ENCODE data around the gene NBPF12.
"Not testable (repeated sequence)": the region's sequence is repeated elsewhere in the genome, so short reads cannot be mapped to it uniquely, and the experiment has no call there.

Gene NBPF12

DNA sequence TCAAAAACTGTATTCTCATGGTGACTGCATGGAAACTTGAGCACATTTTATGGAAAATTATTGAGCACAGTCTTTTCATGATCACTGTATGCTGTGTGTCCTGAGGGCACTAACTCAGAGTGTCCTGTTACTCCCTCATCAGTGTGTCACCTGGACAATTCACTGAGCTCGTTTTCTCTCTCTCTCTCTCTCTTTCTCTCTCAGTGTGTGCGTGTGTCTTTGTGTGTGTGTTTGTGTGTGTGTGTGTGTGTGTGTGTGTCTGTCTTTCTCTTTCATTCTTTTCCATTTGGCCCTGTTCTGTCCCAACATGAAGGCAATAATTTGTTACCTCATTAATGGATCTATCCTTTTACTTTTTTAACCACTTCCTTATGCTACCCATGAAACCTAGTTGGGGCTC, 49.4 kb downstream of the NBPF12 start:
- not testable (repeated sequence) for DNase-seq

DNA sequence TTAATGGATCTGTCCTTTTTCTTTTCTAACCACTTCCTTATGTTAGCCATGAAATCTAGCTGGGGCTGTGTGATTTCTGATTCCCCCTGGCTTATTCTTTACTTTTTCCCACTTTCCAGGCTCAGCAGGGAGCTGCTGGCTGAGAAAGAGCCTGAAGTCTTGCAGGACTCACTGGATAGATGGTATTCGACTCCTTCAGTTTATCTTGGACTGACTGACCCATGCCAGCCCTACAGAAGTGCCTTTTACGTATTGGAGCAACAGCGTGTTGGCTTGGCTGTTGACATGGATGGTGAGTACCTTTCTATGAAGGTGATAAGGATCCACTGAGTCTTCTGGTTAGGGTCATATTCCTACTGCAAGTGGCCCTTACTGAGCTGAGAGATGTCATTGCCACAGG, 51.3 kb downstream of the NBPF12 start:
- not testable (repeated sequence) for DNase-seq

- not testable (repeated sequence) for DNase-seq
Measured at GRCh38 chr1:147008495-147008894, 70.4 kb downstream of the NBPF12 start.

DNA sequence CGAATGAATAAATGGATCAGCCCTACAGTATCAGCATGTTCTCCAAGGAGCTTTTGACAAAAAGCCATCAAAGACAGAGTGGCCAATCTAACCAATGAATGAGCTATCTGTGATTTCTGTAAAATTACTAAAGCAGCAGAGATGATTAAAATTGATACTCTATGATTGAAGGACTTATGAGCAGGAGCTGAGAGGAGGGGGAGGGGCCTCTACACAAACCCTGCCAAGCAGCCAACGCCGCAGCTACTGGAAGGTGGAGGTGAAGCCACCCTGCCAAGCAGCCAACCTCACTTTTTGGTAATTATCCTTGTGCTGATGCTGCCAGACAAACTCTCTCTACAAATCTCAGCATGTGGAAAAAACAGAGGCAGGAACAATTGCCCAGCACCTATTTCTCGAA, 88.9 kb downstream of the NBPF12 start:
- DNase-seq: not testable (repeated sequence)

DNA sequence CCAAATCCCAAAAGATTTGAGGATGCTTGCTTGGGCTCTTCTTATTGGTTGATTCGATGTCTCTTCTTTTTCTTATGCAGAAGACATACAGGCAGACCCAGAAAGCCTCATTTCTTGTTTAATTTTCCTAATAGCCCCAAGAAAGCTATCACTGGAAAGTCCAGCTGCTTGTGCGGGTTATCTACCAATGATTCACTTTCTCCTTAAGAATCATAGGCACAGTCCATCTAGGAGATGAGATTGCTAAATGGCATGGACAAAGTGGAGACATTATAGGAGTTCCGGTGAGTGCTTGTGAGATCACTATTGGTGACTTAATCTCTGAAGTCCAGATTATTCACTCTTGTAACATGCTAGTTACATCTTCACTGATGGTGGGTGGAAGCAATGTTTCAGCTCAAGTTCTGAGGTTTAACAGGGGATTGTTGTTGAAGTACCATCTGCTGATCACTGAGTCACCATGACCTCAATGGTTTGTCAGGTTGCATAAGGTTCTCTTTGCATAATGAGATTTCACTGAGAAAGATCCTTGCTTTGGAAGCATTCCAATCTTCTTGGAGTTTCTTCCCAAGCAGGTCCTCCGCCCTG, 92.0 kb downstream of the NBPF12 start:
- DNase-seq: not testable (repeated sequence)

DNA sequence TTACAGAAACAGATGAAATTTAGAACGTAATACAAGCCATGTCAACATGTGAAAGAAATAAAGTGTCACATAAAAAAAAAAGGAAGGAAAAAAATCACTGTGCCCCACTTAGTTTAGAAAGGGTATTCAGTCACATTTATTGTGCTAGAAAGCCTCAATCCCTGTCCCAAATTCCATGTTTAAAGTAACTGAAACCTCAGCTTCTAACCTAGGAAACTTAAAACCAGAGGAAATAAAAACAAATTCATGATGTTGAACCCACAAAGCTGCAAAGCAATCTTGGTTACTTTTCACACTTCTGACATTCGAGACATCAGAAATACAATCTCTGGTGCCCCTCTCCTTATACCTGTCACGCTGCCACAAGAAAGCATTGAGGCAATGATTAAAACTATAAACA, 101.8 kb downstream of the NBPF12 start:
- DNase-seq: no peak

GRCh38 chr1:147042891-147043290, 104.8 kb downstream of the NBPF12 start:
- not testable (repeated sequence) for DNase-seq

GRCh38 chr1:147044511-147044910, 106.4 kb downstream of the NBPF12 start:
- not testable (repeated sequence) for DNase-seq

Measured in SW 1271 (cell line).